Measurements from ENCODE around the gene POLR1G.

DNA sequence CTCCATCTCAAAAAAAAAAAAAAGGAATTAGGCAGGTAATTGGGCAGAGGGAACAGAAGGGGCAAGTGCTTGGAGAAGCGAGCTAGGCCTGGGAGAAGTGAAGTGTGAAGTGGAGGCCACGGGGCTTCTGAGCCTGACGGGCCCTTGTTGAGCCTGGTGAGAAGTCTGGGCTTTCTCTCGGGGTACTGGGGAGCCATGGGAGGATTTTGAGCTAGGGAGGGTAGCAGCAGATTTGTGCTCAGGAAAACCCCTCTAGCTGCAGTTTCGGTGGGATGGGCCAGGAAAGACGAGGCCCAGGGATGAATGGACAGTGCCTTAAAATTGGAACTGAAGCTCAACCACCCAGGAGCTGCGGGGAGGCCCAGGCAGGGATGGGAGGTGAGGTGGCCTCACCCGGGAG is 8.0 kb downstream of the POLR1G start:
- TF ChIP-seq POLR2A (IDR thresholded peaks at IDR 0.05) (no peak), CTCF (IDR thresholded peaks at IDR 0.05) (no peak)

Data from Peyer's patch (tissue), 4 donors.